ENCODE measurements around the gene VAC14. TPM values are rescaled to one million over a fixed set of nuclear protein-coding genes. Genes with fewer than 3 reads are reported as not detected.
A peak's percentile ranks its signal among the peaks of the same experiment; 100 is the strongest.

VAC14 gene
- total RNA-seq, 1 donor from 2014 or later, result 22.0 TPM

DNA sequence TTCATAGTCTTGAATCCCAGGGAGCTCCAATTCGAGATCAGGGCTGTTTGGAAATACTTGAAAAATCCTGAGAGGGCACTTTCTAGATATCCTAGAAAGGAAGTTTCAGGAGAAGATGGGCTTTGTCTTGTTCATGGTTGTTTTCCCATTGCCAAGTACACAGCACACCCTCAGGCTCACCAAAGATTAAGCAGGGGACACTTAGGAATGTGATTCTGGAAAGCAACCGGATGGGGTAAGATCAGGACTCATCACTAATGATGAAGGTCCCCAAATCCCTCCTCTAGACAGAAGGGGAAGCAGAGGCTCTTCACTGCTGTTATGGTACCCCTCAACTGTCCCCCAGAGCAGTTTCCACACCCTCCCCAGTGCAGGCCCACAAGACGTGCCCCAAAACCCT, 40.7 kb downstream of the VAC14 start:
- no peak for ATAC-seq

DNA sequence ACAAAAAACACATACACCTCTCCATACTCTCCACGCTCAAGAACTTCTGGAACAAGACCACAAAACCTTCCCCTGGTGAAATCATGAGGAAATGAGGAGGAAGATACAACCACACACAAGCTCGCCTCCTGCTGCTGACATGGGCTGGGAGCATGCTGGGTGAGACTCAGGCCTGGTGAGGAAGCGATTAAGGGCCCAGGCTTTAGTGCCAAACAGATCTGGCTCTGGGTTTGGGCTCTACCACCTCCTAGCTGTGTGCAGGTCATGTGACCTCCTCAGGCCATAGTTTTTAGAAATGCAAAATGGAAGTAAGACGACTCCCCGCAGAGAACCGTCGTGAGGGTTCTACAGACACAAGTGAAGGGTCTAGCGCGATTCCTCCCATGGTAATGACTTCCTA, 41.3 kb downstream of the VAC14 start:
- ATAC-seq, result no peak

DNA sequence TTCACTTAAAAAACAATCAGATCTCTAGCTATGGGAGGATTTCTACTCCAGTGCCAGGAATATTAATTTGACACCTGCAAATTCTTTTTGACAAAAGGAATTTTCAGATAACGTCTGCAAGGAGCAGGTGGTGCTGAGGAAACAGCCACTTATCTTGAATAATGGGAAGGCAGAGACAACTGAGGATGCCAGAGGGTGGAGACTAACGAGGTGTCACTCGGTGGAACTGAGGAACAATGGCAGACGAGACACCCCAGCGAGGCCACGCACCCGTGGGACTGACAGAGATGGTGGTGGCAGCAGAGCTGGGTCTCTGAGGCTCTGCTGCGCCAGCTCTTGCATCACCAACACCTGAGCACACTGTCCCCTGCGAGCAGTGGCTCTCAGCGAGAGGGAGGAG, 42.2 kb downstream of the VAC14 start:
- no peak for ATAC-seq

DNA sequence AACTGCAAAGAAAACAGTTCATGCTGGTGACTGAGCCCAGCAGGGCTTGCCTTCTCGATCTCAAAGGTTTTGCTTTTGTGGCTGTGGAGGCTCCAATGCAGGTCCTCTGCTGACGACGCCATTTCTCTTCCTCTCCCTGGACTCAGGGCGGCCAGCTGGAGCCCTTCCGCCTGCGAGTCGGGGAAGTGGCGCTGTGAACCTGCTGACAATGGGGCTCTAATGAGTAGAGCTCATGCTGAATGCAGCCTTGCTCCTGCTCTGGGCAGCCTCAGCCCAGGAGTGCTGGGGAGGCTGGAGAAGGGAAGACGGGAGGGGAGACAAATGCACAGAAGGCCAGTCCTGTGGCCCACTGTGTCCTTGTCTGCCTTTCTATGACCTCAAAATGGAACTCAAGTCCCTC, 43.8 kb downstream of the VAC14 start:
- no peak for ATAC-seq

DNA sequence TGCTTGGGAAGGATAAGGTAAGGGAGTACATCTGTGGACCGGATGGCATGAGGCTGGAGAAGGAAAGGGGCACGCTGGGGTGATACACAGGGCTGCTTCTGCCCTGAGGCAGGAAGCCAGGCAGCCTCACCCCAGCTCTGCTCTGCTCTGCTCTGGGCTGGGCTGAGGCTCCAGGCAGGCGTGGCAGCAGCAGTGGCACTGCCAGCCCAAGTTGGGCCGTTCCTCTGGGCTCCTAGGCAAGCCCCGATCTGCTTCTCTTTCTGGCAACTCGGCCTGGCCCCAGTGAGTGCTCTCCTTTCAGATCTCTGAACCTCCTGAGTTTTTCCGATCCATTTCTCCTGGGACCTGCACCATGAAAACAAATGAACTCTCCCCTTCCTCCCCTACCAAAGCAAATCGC, 44.9 kb downstream of the VAC14 start:
- ATAC-seq, result peak; percentile 88

DNA sequence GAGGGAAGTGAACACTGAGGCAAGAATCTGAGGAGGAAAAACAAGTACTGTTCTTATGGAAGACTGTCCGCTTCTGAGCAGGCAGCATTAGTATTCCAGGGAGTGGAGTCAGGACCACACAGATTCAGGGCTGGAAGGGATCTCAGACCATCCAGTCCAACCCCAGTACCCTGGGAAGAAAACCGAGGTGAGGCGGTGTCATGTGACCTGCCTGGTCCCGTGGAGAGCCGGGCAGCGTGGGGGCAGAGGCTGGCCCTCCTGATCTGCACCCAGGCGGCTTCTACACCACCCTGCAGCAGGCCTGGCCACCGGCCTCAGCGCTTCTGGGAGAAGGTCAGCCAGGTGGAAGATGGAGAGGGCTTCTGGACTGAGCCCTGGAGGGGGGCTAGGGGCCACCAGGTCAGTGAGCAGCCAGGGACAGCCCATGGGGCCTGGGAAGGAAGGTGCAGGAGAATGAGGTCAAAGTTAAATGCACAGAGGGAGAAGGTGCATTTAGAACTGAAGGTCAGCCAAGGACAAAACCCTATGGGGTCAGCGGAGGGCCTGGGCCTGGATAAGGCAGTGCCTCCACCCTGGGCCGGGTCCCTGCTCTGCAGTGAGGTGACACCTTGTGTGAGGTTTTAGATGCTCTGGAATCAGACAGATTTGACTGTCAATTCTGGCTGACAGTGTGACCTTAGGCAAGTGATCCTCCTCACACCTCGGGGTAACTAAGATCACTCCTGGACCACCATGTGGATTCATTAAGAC, 45.9 kb downstream of the VAC14 start:
- ATAC-seq, result no peak

DNA sequence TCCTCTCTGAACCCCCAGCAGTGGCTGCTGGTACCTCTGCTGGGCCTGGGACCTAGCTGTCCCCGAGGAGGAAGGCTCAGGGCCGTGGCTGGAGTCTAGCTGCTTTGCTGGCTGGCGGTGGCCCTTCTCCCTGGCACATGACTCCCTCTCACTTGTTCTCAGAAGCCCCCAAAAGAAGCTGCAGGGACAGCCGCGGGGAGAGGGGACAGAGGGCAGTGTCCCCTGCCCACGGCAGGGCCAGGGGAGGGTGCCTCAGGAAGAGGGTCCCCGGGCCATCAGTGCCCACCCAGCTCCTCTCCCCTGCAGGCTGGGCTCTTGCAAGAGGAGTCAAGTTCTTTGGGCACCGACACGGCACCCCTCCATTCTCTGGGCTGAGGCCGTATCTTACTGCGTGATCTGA, 46.6 kb downstream of the VAC14 start:
- no peak for ATAC-seq

DNA sequence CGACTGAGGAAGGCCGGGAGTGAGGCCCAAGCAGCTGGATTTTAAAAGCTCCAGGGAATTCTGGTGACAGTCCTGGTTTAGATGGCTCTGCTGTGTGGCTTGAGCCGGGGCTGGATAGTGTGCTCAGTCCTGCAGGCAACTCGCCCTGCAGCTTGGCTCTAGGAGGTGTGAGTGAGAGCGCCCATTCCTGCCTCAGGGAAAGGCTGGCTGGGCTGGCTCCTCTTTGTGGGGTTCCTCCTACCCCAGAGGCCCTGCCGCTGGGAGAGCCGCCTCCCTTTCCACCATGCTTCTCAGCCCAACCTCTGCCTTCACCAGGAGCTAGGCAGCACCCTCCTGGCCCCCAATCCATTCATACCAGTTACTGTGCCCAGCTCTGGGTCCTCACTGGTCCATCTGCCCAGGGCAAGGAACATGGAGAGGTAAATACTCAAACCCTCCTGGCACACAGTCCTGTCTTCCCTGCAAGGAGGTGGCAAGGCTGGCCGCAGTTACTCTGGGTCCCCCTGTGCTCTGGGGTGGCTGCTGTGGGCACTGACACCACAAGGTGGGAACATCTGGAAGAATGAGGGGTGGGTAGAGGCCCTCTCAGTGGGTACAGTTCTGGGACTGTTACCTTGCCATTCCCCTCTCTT, 47.1 kb downstream of the VAC14 start:
- no peak for ATAC-seq

DNA sequence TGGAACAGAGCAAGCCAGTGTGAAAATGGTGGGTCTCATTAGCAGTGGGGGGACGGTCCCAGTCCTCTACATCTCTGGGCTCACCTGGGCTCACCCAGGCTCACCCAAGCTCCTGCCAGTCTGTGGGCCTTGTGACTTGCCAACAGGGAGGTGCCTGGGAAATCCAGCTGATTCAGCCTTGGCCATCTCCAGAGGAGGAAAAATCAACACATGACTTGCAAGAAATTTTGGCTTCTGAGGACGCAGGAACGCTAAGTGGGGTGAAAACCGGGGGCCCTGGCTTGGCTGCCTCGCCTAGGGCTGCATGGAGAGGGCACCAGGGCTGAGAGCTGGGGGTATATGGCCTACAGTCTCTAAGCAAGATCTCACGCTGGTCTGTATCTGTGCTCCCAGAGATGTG, 47.7 kb downstream of the VAC14 start:
- ATAC-seq, result peak; percentile 25

DNA sequence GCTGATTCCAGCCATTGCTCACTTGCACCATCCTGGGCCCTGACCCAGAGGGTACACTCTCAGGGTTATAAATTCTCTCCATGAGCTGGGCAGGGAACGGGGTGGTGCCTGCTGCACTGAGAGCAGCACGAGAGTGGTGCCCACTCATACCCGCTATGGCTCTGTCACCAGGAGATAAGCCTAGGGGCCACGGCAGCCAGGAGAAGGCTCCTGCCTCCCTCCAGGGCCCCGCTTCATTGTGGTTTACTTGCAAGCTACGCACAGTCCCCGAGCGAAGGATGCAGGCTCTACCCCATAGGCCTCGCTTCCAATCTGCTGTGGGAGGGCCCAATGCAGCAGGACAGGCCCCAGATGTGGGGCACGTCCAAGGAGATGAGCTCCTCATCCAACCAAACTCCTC, 48.5 kb downstream of the VAC14 start:
- ATAC-seq, result no peak

DNA sequence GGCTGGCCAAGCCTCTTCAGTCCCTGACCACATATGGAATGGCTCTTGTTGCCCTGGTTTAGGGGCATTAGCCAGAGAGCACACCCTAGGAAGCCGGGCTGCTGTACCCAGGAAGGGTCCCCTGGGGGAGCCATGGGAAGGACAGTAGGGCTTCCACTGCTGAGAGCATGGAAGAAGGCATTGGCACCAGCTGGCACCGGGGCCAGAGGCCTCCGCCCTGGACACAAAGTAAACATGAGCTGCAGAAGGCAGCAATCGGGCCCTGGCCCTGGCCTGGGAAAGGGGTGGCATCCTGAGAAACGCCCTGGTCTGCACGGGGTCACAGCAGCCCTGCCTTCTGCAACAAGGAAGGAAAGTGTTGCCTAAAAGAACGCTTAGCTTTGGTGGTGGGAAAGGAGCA, 49.4 kb downstream of the VAC14 start:
- no peak for ATAC-seq

DNA sequence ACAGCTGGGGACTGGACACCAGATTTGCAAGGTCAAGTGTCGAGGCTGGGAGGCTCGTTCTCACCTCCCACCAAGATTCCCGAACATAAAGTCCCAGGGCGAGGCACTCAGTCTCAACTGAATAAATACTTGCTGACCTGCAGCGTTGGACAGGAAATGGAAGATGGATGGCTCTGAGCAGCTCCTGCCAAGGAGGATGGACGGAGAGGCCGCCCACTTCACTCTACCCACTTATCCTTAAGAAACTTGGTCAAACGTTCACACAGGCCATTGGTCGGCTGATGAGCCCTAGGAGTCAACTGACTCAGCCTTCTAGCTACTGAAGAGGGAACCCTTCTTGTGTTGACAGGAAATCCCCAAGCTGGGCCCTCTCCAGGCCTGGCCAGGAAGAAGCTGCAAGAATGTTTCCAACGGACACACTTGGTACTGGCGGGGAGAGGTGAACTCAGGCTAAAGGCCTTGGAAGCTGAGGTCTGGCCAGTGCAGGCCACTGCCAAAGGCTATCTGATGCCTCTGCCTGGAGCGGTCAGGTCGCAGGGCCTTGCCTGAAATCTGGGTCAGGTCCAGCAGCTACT, 50.0 kb downstream of the VAC14 start:
- ATAC-seq, result no peak

DNA sequence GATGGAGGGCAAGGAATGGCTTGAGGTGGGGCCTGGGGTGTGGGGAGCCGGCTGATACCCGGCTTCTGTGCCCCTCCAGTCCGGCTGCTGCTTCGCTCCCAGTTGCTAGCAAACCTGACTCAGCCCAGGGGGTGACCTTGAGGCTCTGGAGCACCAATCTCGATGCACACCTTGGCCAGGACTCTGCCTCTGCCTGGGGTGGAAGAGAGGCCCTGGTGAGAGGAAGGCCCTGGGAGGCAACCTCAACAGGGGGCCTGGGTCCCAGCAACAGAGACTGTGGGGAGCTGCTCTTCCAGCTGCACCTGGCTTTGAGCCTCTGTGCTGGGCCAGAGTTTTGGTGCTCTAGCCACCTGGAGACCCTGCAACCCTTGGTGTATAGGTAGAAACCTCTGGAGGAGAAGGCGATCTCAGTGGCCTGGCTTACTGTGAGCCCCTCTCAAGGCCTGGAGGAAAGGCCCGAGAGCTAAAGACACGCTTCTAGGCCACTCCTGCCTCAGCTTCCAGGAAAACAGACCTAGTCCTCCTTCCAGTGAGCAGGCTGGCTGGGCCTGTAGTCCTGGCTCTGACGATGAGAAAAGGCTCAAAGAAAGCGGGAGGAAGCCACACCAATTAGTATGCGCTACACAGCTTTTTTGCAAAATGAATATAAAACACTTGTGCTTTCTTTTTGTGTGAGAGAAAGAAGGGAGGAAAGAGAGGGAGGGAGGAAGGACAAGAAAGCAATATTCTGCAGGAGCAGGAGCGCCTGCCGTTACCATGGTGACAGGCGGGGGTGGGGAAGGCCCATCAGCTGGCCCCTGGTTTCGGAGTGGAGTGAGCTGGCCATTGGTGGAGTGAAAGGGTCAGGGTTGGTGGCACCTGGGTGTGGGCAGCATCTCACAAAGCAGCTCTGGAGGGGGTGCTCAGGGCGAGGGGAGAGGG, 51.0 kb downstream of the VAC14 start:
- no peak for ATAC-seq

DNA sequence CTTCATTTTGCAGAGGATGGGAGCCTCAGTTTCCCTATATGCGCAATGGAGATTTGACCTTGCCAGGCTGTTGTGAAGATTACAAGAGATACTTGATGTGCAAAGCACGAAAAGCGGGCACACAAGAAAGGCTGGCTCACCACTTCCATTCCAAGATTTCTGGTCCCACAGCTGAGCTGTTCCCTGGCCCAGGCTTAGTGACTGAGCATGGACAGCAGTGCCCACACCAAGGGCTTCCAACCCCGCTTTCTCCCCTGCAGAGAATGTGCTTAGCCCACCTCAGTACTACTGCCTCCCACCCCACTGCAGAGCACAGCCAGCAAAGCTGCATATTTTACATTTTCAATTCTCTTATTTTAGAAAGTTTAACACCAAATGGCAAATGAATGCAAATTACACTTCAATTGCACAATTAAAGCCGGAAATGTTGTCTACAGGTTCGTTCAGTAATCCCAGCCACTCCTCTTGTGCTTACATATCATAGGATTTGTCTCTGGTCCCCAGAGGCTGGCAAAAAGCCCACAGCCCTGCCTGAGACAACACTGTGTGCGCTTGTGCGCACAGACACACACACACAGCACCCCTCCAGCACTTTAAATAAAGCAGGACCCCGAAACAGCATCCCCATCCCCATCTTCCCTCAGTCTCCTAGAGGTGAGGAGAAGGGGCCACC, 51.8 kb downstream of the VAC14 start:
- peak; percentile 60 for ATAC-seq

DNA sequence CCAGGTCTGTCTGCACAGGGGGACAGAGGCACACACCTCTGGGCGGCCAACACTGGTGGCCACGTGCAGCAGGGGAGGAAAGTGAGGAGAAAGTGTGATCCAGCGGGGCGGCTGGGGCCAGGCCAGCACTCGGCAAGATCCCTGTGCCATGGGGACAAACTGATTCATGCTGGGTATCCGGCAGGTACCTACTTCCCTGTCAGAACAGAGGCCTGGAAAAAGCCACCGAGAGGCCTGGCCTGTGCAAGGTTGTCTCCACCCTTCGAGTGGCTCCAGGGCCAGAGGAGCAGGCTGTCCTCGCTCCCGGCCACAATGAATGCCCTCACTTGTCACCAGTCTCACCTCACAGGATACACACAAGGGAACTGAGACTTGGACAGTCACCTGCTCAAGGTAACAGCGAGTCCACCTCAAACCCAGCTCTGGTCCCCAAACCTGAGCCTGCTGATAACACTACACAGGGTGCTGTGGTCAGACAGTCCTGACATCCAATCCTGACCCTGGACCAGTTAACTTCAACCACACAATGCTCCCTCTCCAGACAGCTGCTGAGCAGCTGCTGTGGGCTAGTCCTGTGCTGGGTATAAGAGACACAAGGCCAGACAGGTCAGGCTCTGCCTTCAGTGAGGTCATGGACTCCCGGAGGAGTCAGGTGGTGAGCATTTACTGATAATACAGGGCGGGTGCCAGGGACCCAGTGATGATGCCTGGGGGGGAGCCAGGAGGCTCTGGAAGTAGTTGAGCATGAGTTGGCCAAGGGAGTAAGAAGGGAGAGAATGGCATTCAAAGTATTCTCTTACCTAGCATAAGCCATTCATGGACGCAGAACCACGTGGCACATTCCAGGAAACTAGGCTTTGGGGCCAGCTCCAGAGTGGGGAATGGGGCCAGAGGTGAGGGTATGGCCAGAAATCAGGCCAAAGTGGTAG, 53.0 kb downstream of the VAC14 start:
- ATAC-seq, result peak; percentile 15

DNA sequence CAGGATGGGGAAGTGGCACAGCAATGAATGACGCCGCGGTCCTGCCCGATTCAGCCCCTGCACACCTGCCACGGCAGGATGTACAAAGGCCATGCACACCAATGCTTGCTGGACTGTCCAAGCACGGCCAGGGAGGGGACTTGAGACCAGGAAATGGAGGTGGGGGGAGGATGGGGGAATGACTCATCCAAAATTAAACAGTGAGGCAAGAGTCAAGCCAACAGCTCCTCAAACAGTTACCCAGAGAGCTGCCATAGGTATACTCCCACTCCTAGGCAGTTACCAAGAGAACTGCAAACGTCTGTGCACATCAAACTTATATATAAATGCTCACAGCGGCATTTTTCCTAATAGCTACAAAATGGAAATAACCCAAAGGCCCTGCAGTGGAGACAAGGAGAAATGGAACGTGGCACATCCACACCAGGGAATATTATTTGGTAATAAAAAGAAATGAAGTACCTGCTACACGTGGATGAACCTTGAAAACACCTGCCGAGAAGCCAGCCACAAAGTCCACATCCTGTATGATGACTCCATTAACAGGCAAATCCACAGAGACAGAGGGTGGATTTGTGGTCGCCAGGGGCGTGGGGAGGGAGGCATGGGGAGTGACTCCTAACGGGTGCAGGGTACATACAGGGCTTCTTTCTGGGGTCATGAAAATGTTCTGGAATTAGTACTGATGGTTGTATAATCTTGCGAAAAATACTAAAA, 54.1 kb downstream of the VAC14 start:
- ATAC-seq, result peak; percentile 70

DNA sequence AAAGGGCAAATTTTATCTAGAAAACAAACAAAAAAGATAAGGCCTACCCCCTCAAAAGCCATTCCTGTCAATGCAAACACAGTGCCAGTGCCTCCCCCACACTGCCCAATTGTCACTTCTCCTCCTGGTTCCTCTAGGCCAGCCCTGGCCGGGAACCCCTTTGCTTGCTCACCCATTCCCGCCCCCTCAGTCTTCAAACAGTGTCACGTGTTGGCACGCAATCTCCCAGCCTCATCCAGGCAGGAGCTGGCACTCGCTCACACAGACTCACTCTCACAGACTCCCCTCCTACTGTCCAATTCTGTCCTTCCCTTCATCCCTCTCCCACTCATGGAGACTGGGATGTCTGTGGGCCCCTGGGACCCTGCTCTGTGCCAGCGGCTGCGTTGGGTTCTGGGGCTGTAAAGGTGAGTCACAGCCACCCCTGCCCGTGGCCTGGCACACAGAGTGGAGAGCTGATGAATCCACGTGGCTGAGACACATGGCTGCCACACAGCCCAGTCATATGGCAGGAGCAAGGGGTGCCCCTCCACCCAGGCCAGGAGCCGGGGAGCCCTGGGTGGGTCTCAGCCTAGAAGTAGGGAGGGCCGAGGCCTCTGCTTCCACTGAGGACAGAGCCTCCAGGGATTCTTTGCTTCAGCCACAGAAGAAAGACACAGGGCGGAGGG, 54.8 kb downstream of the VAC14 start:
- ATAC-seq, result peak; percentile 27

DNA sequence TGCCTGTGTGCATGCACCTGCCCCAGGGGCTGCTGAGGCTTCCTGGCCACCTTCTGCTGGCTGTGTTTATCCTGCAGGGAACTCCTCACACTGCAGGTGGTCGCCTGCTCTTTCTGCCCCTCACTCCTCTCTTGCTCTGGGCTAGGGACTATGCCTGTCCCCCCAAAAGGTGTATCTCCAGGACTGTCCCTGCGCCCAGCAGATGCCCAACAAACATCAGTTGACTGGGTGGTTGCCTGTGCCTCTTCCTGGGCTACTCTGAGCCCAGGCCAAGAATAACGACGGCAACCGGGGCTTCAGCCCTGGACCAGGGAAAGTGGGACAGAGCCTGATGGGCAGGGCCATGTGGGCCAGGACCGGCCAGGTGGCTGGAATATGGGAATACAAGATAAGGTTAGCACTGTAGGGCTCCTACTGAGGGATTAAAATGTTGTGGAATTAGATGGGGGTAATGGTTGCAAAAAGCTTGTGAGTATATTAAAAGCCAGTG, 55.4 kb downstream of the VAC14 start:
- ATAC-seq, result no peak

DNA sequence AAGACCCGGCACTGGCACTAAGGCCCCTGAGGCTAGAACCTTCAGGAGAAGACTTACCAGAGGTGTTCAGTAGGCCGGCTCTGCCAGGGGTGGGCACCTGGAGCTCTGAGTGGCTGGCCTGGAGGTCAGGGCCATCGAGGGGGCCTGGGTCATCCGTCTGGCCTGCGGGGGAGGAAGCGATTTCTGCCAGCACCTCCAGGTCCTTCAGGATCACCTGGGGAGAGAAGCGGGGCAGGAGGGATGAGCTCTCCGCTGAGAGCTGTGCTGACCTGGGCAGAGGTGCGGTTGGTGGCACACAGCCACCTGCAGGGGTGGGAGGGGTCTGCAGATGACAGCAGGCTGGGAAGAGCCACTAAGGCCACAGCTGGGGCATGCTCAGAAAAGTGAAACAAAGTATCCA, 56.6 kb downstream of the VAC14 start:
- ATAC-seq, result no peak

DNA sequence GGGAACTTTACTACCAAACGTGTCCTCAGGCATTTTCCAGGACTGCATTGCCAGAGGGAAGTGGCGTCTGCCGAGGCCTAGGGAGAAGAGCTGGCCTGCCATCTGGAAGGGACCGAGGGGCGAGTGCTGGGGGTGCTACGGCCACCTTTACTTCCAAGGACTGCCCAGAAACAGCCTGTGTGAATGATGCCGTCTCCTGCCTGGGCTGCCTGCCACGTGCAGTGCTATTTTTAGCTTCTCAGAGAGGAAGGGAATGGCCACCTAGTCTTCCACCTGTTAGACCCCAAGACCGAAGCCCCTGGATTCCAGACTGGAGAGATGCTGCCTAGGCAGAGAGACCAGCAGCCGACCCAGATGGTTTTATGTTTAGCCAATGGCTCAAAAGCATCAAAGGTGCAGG, 57.2 kb downstream of the VAC14 start:
- ATAC-seq, result no peak

Data from esophagus mucosa (tissue), 1 donor.